Heart left ventricle (tissue), 16 donors: ENCODE results near the gene KRT81. TPM values are rescaled to one million over a fixed set of nuclear protein-coding genes. Genes with fewer than 3 reads are reported as not detected.

ENCODE experiments used
- ATAC-seq, 4 donors: fragments of 200-7000 bp; cut with Tn5 transposase; one replicate each; pipeline ENCODE4 v1.9.1; 2020 to 2022; ENCODE audit warnings: moderate library complexity in 4 of 4, mild to moderate bottlenecking in 3 of 4, moderate number of reproducible peaks in 1 of 4
- DNase-seq, 5 donors: peaks; one replicate each; pipeline ENCODE4 v3.0.0-alpha.2; 2020
- H3K27ac ChIP-seq, 12 donors: fragments of 200-600 bp; sonication (generic) in 4 of 12; one replicate each; pipeline versions ENCODE4 v1.5.0 to v1.8.0; 2016 to 2022; ENCODE audit warnings: mild to moderate bottlenecking in 2 of 12
- H3K27me3 ChIP-seq, 9 donors: fragments of 200-600 bp; sonication (generic) in 2 of 9; one replicate each; pipeline versions ENCODE4 v1.5.1 to v1.8.0; 2016 to 2022; ENCODE audit warnings: mild to moderate bottlenecking in 3 of 9
- H3K36me3 ChIP-seq, 9 donors: fragments of 200-600 bp; sonication (generic) in 2 of 9; one replicate each; pipeline versions ENCODE4 v1.5.0 to v1.8.0; 2018 to 2022; ENCODE audit warnings: mild to moderate bottlenecking in 2 of 9
- H3K4me1 ChIP-seq, 12 donors: fragments of 200-600 bp; sonication (generic) in 4 of 12; one replicate each; pipeline versions ENCODE4 v1.5.0 to v1.8.0; 2016 to 2022; ENCODE audit warnings: mild to moderate bottlenecking in 3 of 12
- H3K4me3 ChIP-seq, 12 donors: fragments of 200-600 bp; sonication (generic) in 4 of 12; one replicate each; pipeline versions ENCODE4 v1.5.0 to v1.8.0; 2017 to 2022; ENCODE audit warnings: mild to moderate bottlenecking in 9 of 12, moderate library complexity in 4 of 12
- H3K9me3 ChIP-seq, 12 donors: fragments of 200-600 bp; sonication (generic) in 4 of 12; one replicate each; pipeline versions ENCODE4 v1.5.0 to v1.8.0; 2016 to 2022; ENCODE audit warnings: mild to moderate bottlenecking in 1 of 12
- POLR2A ChIP-seq, 2 donors: fragments of 450-650 bp; IDR thresholded peaks; one replicate each; pipeline ENCODE4 v1.6.1; 2017; ENCODE audit warnings: antibody characterized with exemption in 2 of 2, mild to moderate bottlenecking in 2 of 2, moderate library complexity in 2 of 2
- WGBS, 4 donors: extraction: QIAGEN DNeasy Blood & Tissue Kit in 2 of 4; methylation state at CpG; one replicate each; pipeline versions ENCODE4 v1.1.5 to v1.1.7; 2013 to 2018; 5-methylcytosine and 5-hydroxymethylcytosine counted together
- intact Hi-C, 10 donors: fragments of 100-400 bp; cut with DNase I; formaldehyde crosslinking; loops; one replicate each; pipeline versions ENCODE4 v1.11.1 to v1.14.2; 2022
- polyA plus RNA-seq, 2 donors: library from polyadenylated mRNA; stranded (reverse); fragments of 200-250 nt; gene quantifications; one replicate each; pipeline ENCODE4 v1.2.3, GENCODE V29; 2013
- total RNA-seq, 9 donors: library from RNA; depleted of rRNA in 2 of 9; stranded (reverse); fragments of >200 nt in 2 of 9; fragmentation: NEBNext Ultra II Directional in 3 of 9; extraction: Animal tissue kit (Norgen Biotek cat#: 25700) in 3 of 9; gene quantifications; one replicate each; pipeline versions ENCODE4 v1.1.0 to v1.2.4, GENCODE V29; 2016 to 2023
- TF ChIP-seq, protein P1 (sequence below), 12 donors: fragments of 200-600 bp; sonication (generic) in 4 of 12; IDR thresholded peaks; one replicate each; pipeline versions ENCODE4 v1.5.0 to v1.8.0; 2018 to 2022; ENCODE audit warnings: antibody characterized with exemption in 12 of 12, mild to moderate bottlenecking in 5 of 12
- donor health status: ischemic (EF 13 %, LVEDD 7.1; RV severe dilation, severe dysfunction).
- donor health status: healthy with polysubstance abuse.
- donor health status: DM: no; HTN: yes; CAD: no.
- donor health status: DM: no; HTN: no; CAD: no.
- donor health status: ischemic (EF 25% LVEDD 6.9; RV normal size, moderate dysfunction).
- donor health status: ischemic (EF 25% LVEDD 5.7; RV mildly dilated, moderate dysfunction).
- donor health status: healthy.
- donor health status: DM: yes; HTN: yes; CAD: no.
- donor health status: ischemic (EF 35%, LVEDD 5.7; RV mildly dilated, moderate dysfunction).
- donor health status: nonischemic (EF 11% LVEDD 7.7; RV severe dilation, severe dysfunction).
- donor health status: DM: yes; HTN: yes; CAD: no.
- donor health status: PGD.
- donor health status: ischemic (EF 29% LVEDD 5.4; RV normal size, mild dysfunction).
- donor health status: nonischemic (EF 23%, LVEDD 6.1; RV moderate dilation, normal function).

The KRT81 gene
- total and polyA plus RNA-seq, 11 donors = not detected

DNA sequence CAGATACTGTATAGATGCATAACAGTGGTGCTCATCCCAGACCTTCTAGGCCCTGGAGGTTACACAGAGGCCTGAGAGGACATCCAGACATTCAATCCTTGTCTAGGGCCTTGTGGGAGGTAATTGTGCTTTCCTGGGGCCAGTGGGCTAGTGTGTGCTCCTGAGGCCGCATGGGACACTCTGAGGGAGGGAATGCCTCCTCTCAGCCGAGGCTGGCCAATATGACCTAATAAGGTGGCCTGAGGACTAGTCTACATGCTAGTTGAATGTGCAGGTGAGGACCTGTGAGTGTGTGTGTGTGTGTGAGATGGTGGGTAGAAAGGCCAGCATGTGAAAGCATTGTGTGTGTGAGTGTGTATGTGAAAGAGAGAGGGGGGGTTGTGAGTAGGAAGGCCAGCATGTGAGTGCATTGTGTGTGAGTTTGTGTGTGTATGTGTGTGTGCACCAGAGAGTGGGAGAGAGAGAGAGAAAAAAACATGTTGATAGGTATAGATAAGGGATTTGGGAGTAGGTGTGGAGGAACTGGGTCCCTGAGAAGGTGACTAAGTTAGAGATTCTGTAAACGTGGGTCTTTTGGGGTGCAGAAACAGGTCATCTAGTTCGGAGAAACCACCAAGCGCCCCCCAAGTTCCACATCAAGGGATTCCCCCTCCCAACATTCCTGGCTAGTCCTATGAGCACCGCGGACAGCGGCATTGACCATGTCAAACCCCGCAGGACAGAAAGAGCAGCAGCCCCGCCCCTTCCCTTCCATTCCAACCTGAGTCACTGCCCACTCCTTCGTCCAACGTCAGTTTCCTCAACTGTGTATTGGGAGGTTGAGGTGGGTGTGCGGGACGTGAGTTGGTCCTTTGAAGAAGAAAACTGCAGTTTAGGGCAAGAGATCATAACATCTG, 9.7 kb upstream of the KRT81 start:
- WGBS, 4 donors = 40 to 48% (median 44%) methylated on average over 14 of the region's 14 CpGs
- Histone ChIP-seq H3K27ac (no peak overlapping the region), H3K4me3 (no peak overlapping the region), H3K36me3 (no peaks in the 10 kb centered on the region), H3K27me3 (peaks cover 0 to 37% (median 4%) of the 10 kb centered on the region in 9 donors), H3K4me1 (no peaks in the 10 kb centered on the region), H3K9me3 (no peaks in the 10 kb centered on the region)
- TF ChIP-seq, protein P1, sequence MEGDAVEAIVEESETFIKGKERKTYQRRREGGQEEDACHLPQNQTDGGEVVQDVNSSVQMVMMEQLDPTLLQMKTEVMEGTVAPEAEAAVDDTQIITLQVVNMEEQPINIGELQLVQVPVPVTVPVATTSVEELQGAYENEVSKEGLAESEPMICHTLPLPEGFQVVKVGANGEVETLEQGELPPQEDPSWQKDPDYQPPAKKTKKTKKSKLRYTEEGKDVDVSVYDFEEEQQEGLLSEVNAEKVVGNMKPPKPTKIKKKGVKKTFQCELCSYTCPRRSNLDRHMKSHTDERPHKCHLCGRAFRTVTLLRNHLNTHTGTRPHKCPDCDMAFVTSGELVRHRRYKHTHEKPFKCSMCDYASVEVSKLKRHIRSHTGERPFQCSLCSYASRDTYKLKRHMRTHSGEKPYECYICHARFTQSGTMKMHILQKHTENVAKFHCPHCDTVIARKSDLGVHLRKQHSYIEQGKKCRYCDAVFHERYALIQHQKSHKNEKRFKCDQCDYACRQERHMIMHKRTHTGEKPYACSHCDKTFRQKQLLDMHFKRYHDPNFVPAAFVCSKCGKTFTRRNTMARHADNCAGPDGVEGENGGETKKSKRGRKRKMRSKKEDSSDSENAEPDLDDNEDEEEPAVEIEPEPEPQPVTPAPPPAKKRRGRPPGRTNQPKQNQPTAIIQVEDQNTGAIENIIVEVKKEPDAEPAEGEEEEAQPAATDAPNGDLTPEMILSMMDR (IDR thresholded peaks at IDR 0.05) = no peak
- no peak for TF ChIP-seq POLR2A (IDR thresholded peaks at IDR 0.05)
- DNase-seq = no peak
- ATAC-seq = no peak
- intact Hi-C loops = no loop called here

DNA sequence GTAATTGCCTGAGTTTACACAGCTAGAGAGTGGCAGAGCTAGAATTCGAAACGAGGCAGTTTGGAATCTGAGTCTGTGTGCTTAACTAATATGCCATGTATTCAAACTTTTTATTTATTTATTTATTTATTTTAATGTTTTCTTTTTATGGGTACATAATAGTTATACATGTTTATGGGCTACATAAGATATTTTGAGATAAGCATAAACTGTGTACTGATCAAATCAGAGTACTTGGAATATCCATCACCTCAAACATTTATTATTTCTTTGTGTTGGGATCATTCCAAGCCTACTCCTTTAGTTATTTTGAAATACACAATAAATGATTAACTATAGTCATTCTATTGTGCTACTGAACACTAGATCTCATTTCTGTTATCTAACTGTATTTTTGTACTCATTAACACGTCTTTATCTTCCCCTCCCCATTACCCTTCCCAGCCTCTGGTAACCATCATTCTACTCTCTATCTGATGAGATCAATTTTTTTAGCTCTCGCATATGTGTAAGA, 7.4 kb upstream of the KRT81 start:
- intact Hi-C loops = no loop called here
- Histone ChIP-seq H3K9me3 (no peaks in the 10 kb centered on the region), H3K4me1 (no peaks in the 10 kb centered on the region), H3K36me3 (no peaks in the 10 kb centered on the region), H3K27me3 (peaks cover 0 to 41% (median 4%) of the 10 kb centered on the region in 9 donors), H3K4me3 (no peak overlapping the region), H3K27ac (no peak overlapping the region)
- no peak for ATAC-seq
- no peak for TF ChIP-seq POLR2A (IDR thresholded peaks at IDR 0.05)
- TF ChIP-seq, protein P1 (IDR thresholded peaks at IDR 0.05) = no peak
- DNase-seq = no peak
- WGBS, 4 donors = 63 to 74% (median 71%) methylated on average over 4 of the region's 4 CpGs

DNA sequence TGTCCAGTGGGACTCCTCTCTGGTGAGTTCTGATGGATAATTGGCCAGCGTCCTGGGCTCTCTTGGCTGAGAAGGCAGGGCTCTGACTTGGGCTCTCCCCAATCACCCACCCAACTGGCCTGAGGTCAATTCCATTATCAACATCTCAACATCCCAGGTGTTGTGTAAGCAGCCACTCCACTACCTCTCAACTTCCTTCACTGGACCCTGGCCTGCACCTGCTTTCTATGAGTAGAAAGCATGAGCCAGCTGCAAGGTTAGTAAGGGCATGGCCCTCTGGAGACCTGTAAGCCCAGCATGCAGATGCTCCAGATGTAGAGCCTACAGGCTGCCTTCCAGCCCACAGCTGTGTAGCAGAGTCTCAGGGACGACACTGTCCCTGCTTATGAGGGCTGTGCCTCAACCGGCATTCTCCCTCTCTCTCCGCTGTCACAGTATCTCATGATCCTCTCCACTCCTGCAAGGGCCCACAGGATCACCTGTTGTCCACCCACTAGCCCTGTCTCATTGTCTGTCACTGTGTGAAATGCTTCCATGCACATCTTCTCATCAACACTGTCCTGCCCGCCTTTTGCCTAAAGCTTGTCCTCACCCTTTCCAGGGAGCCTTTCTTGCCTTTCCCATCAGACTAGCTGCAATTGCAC, 5.4 kb upstream of the KRT81 start:
- H3K36me3 ChIP-seq = no peaks in the 10 kb centered on the region
- no peaks in the 10 kb centered on the region for H3K4me1 ChIP-seq
- intact Hi-C loops = no loop called here
- H3K4me3 ChIP-seq = no peak overlapping the region
- TF ChIP-seq POLR2A (IDR thresholded peaks at IDR 0.05) = no peak
- TF ChIP-seq, protein P1 (IDR thresholded peaks at IDR 0.05) = no peak
- ATAC-seq (no peak), DNase-seq (no peak)
- 83 to 91% (median 86%) methylated on average over 5 of the region's 5 CpGs for WGBS, 4 donors
- no peak overlapping the region for H3K27ac ChIP-seq
- H3K27me3 ChIP-seq = peaks cover 2 to 59% (median 18%) of the 10 kb centered on the region in 9 donors
- H3K9me3 ChIP-seq = no peaks in the 10 kb centered on the region

DNA sequence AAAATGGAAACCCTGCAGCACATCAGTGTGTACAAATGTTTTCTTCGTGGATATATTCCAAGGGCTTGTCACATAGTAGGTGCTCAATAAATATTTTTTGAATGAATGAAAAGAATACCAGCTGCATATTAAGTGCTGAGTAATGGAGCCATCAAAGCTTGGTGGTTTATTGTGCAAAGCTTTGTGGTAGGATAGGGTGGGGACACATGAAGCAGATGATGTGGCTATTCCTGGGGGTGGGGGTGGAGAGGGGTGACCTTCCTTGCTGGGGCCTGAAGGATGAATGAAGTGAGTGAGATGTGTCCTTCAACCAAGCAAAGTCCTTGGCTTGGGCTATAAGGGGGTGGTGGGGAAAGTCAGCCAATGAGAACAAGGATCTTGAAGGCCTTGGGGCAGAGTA, 4.3 kb upstream of the KRT81 start:
- peaks cover 3 to 61% (median 22%) of the 10 kb centered on the region in 9 donors for H3K27me3 ChIP-seq
- intact Hi-C loops = no loop called here
- no peaks in the 10 kb centered on the region for H3K4me1 ChIP-seq
- no peaks in the 10 kb centered on the region for H3K9me3 ChIP-seq
- no peak for TF ChIP-seq POLR2A (IDR thresholded peaks at IDR 0.05)
- TF ChIP-seq, protein P1 (IDR thresholded peaks at IDR 0.05) = no peak
- H3K36me3 ChIP-seq = no peaks in the 10 kb centered on the region
- H3K4me3 ChIP-seq = no peak overlapping the region
- no peak overlapping the region for H3K27ac ChIP-seq
- DNase-seq (no peak), ATAC-seq (no peak)
- WGBS, 4 donors = 61 to 70% (median 66%) methylated on average over 1 of the region's 1 CpG
